GM12878 (cell line): ENCODE measurements around the gene BORCS5. TPM values are rescaled to one million over a fixed set of nuclear protein-coding genes. Genes with fewer than 3 reads are reported as not detected.
A peak's percentile ranks its signal among the peaks of the same experiment; 100 is the strongest.

Source experiments
- ATAC-seq: fragments of 200-7000 bp; cut with Tn5 transposase; 3 replicates; pipeline ENCODE4 v1.9.1; 2020; ENCODE audit warnings: mild to moderate bottlenecking, moderate library complexity
- BruUV-seq: library from RNA; stranded (reverse); fragments of 400-500 nt; replicated peaks from 2 replicates; lab custom pipeline; 2021; lab: Mats Ljungman, UMichigan
- CTCF ChIA-PET: fragments of 300-600 bp; sonication (Branson Sonifier 250); formaldehyde crosslinking; extraction: SDS; loops from one replicate; lab custom pipeline; 2021; ENCODE audit warnings: inconsistent platforms; lab: Yijun Ruan, JAX
- POLR2A ChIA-PET: fragments of 350-600 bp; formaldehyde crosslinking; extraction: SDS; loops from one replicate; lab custom pipeline; 2021; ENCODE audit warnings: inconsistent platforms; lab: Charles Lee
- RAD21 ChIA-PET: fragments of 300-600 bp; sonication (Branson Sonifier 250); formaldehyde crosslinking; loops from one replicate; lab custom pipeline; 2023; ENCODE audit warnings: antibody characterized with exemption; ENCODE audit not compliant: unreplicated experiment; lab: Charles Lee
- SMC1A ChIA-PET: fragments of 300-600 bp; sonication (Branson Sonifier 250); formaldehyde crosslinking; loops from one replicate; lab custom pipeline; 2023; ENCODE audit not compliant: unreplicated experiment, uncharacterized antibody; lab: Charles Lee
- DNase-seq: peaks from one replicate; pipeline ENCODE4 v3.0.0-alpha.2; 2011; ENCODE audit warnings: low read depth, low spot score
- FAIRE-seq: peaks from 3 replicates; lab custom pipeline; 2011; peaks lifted over from hg19 to GRCh38; lab: Jason Lieb, UNC
- H2AFZ ChIP-seq: 2 replicates; pipeline ENCODE4 v1.6.0; 2011; ENCODE audit warnings: low read depth, low read length, control low read depth; ENCODE audit not compliant: control insufficient read depth
- H3K27ac ChIP-seq: 2 replicates; pipeline ENCODE4 v1.5.1; 2011; ENCODE audit warnings: control low read depth; ENCODE audit not compliant: control insufficient read depth, insufficient read depth
- H3K27me3 ChIP-seq, 2 experiments: replicated peaks in 1 of 2; 2 replicates each; pipeline versions ENCODE4 v1.6.0 to v1.6.1; 2011; ENCODE audit warnings: low read length in 1 of 2; ENCODE audit not compliant: control insufficient read depth in 2 of 2, insufficient read depth in 2 of 2
- H3K36me3 ChIP-seq, 2 experiments: 2 replicates each; pipeline ENCODE4 v1.5.1; 2011; ENCODE audit warnings: low read length in 1 of 2; ENCODE audit not compliant: control insufficient read depth in 2 of 2, insufficient read depth in 2 of 2
- H3K4me1 ChIP-seq: 2 replicates; pipeline ENCODE4 v1.6.1; 2011; ENCODE audit warnings: mild to moderate bottlenecking, low read length, moderate library complexity, mixed read lengths; ENCODE audit not compliant: control insufficient read depth, insufficient read depth
- H3K4me2 ChIP-seq: 2 replicates; pipeline ENCODE4 v1.6.0; 2011; ENCODE audit warnings: control low read depth; ENCODE audit not compliant: control insufficient read depth, insufficient read depth
- H3K4me3 ChIP-seq: fragments of 200-600 bp; sonication (generic); 2 replicates; pipeline ENCODE4 v1.5.1; 2016
- H3K79me2 ChIP-seq: 2 replicates; pipeline ENCODE4 v1.6.0; 2011; ENCODE audit warnings: low read length; ENCODE audit not compliant: control insufficient read depth, insufficient read depth
- H3K9ac ChIP-seq: 2 replicates; pipeline ENCODE4 v1.8.0; 2011; ENCODE audit warnings: low read length, control low read depth, mixed read lengths; ENCODE audit not compliant: control insufficient read depth, insufficient read depth
- H3K9me3 ChIP-seq: replicated peaks from 3 replicates; pipeline ENCODE4 v1.5.1; 2011; ENCODE audit warnings: mild to moderate bottlenecking, low read length; ENCODE audit not compliant: control insufficient read depth, insufficient read depth
- H4K20me1 ChIP-seq: 2 replicates; pipeline ENCODE4 v1.6.0; 2011; ENCODE audit not compliant: control insufficient read depth, insufficient read depth
- BACH1 ChIP-seq: fragments of 450-650 bp; IDR thresholded peaks from 2 replicates; pipeline ENCODE4 v1.6.1; 2017; ENCODE audit warnings: mild to moderate bottlenecking, borderline replicate concordance
- FOS ChIP-seq: IDR thresholded peaks from 3 replicates; pipeline ENCODE4 v1.6.1; 2011; ENCODE audit warnings: borderline replicate concordance; ENCODE audit not compliant: insufficient read length; ENCODE audit errors: extremely low read depth
- RAD21 ChIP-seq: IDR thresholded peaks from 2 replicates; pipeline ENCODE4 v1.6.1; 2011; ENCODE audit warnings: mild to moderate bottlenecking, low read depth, low read length, moderate library complexity; ENCODE audit not compliant: insufficient read depth
- WGBS: methylation state at CpG from one replicate; pipeline ENCODE4 v1.1.6; 2016; ENCODE audit warnings: low lambda C conversion rate; ENCODE audit not compliant: insufficient replicate concordance, insufficient coverage; ENCODE audit errors: missing lambda C conversion rate; 5-methylcytosine and 5-hydroxymethylcytosine counted together
- in situ Hi-C: fragments of 300-500 bp; cut with MboI; formaldehyde crosslinking; loops from 9 replicates; pipeline ENCODE4 v1.14.3; 2018; ENCODE audit warnings: mixed read lengths
- intact Hi-C: fragments of 100-400 bp; cut with micrococcal nuclease; formaldehyde crosslinking; loops from one replicate; pipeline ENCODE4 v1.14.2; 2022; ENCODE audit not compliant: unreplicated experiment
- polyA plus RNA-seq, 11 experiments: library from polyadenylated mRNA; depleted of rRNA in 4 of 11; unstranded in 6 of 11; stranded (reverse) in 5 of 11; fragments of >200 nt; fragmentation: Nextera tagmentation in 4 of 11; fragmentation: Illumina TruSeq in 1 of 11; extraction: Ambion mirVana in 4 of 11; extraction: Trizol in 1 of 11; gene quantifications; 1 replicate in 1 of 11; 2 replicates in 10 of 11; pipeline versions ENCODE4 v1.2.1 to v1.2.3, GENCODE V29; 2011 to 2016; ENCODE audit warnings: inconsistent platforms in 2 of 11, missing spikeins in 2 of 11, low read depth in 1 of 11
- total RNA-seq, 4 experiments: library from RNA; depleted of rRNA in 3 of 4; stranded (reverse); fragments of >200 nt in 3 of 4; fragmentation: Illumina TruSeq in 1 of 4; extraction: Trizol in 1 of 4; gene quantifications; 2 replicates each; pipeline versions ENCODE4 v1.2.1 to v1.2.3, GENCODE V29; 2013 to 2021

BORCS5 gene
- total and polyA plus RNA-seq, 10 of the 15 experiments (the other 5 are each of a cell fraction or from before 2014, with no cell fraction given): 1.4 to 39.7 (median 16.1) TPM

DNA sequence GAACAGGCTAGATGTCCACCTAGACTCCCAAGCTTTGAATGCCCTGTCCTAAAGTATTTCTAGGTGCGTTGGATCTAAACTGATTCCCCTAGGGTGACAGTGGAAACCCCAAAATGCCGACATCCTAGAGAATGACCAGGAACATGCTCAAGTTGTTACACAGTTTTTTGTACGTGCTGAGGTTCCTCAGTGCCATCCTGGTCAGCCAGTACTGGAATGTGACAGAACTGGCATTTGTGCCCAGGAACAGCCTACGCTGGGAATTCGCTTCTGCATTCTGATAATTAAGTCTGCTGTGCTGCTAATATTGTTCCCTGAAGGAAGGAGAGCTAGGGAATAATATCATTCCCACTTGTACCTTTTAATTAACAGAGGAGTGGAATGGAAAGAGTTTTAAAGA lies 40.3 kb downstream of the BORCS5 start (continued):
- no peak for TF ChIP-seq FOS

- Histone ChIP-seq H2AFZ (no peak overlapping the region), H3K36me3 (peaks cover 0 to 3% of the 10 kb centered on the region in 2 experiments; a peak in 1 of 4 replicates), H3K4me1 (no peaks in the 10 kb centered on the region), H3K4me3 (no peak overlapping the region), H3K9me3 (no peaks in the 10 kb centered on the region; the same call in 2 of the 3 replicates), H3K4me2 (no peak overlapping the region)
- ATAC-seq: no peak
- WGBS: 77% methylated on average over 7 of the region's 7 CpGs
- DNase-seq: no peak
- FAIRE-seq: no peak
- CTCF ChIA-PET: interaction anchor here (0.9 to 4.4 kb wide), 14 partner anchors 9 to 339 kb away, joined by 3 to 24 read pairs (median 4); no protein-coding TSS in a partner anchor
- TF ChIP-seq BACH1 (no peak), RAD21 (0 out of 2 replicates have a peak, but pooled peaks have one; percentile 11)
- TF ChIP-seq, all 136 proteins: peak for 1
- Histone ChIP-seq H3K79me2 (no peaks in the 10 kb centered on the region), H3K27ac (no peak overlapping the region), H4K20me1 (no peaks in the 10 kb centered on the region), H3K27me3 (no peaks in the 10 kb centered on the region), H3K9ac (no peak overlapping the region)
- intact Hi-C loops: no loop called here
- ChIA-PET SMC1A (interaction anchor here (0.6 to 4.0 kb wide), 15 partner anchors 12 to 395 kb away, joined by 3 to 24 read pairs (median 3); partner anchors contain the start of gene GPR19), POLR2A (no interaction called here), RAD21 (interaction anchor here (1.4 to 2.5 kb wide), 5 partner anchors 14 to 339 kb away, joined by 3 to 11 read pairs (median 7); partner anchors contain the start of gene DUSP16)
- in situ Hi-C loops: no loop called here
- BruUV-seq: no TSS peak
Observed at GRCh38 chr12:12398026-12398859, 41.4 kb downstream of the BORCS5 start.
